Endodermal cell (in vitro differentiated cells): ENCODE measurements around the gene POLR3GL. TPM values are rescaled to one million over a fixed set of nuclear protein-coding genes. Genes with fewer than 3 reads are reported as not detected.

Source experiments
- DNase-seq: peaks from one replicate; pipeline ENCODE4 v3.0.0-alpha.2; 2017
- H3K27ac ChIP-seq: 2 replicates; pipeline ENCODE4 v1.5.1; 2013; ENCODE audit warnings: mild to moderate bottlenecking, low read depth, low read length, moderate library complexity
- H3K27me3 ChIP-seq: 2 replicates; pipeline ENCODE4 v1.6.1; 2013; ENCODE audit warnings: mild to moderate bottlenecking, low read length, moderate library complexity; ENCODE audit not compliant: insufficient read depth, control insufficient read depth, poor library complexity, severe bottlenecking
- H3K36me3 ChIP-seq: 2 replicates; pipeline ENCODE4 v1.7.0; 2013; ENCODE audit warnings: mild to moderate bottlenecking, low read length, moderate library complexity; ENCODE audit not compliant: control insufficient read depth, insufficient read depth
- H3K4me1 ChIP-seq: one replicate; pipeline ENCODE4 v1.7.0; 2013; ENCODE audit warnings: low read length; ENCODE audit not compliant: control insufficient read depth, insufficient read depth
- H3K4me3 ChIP-seq: 2 replicates; pipeline ENCODE4 v1.5.1; 2013; ENCODE audit warnings: mild to moderate bottlenecking, low read length, moderate library complexity
- H3K9ac ChIP-seq: 2 replicates; pipeline ENCODE4 v1.6.1; 2013; ENCODE audit warnings: mild to moderate bottlenecking, low read length, moderate library complexity; ENCODE audit not compliant: poor library complexity, severe bottlenecking; ENCODE audit errors: extremely low read depth
- H3K9me3 ChIP-seq: 2 replicates; pipeline ENCODE4 v1.6.1; 2013; ENCODE audit warnings: mild to moderate bottlenecking, low read length, moderate library complexity; ENCODE audit not compliant: control insufficient read depth
- H3K27ac Mint-ChIP-seq: 2 replicates; pipeline ENCODE4 v1.8.0; 2020; ENCODE audit warnings: mixed read lengths
- H3K27me3 Mint-ChIP-seq: 2 replicates; pipeline ENCODE4 v1.8.0; 2021; ENCODE audit warnings: mild to moderate bottlenecking, mixed read lengths; ENCODE audit not compliant: insufficient read depth
- H3K36me3 Mint-ChIP-seq: 2 replicates; pipeline ENCODE4 v1.8.0; 2020; ENCODE audit warnings: low read depth, mixed read lengths
- H3K4me1 Mint-ChIP-seq: 2 replicates; pipeline ENCODE4 v1.8.0; 2020; ENCODE audit warnings: mixed read lengths
- H3K4me3 Mint-ChIP-seq: 2 replicates; pipeline ENCODE4 v1.8.0; 2020; ENCODE audit warnings: mild to moderate bottlenecking, moderate library complexity, mixed read lengths
- H3K9me3 Mint-ChIP-seq: 2 replicates; pipeline ENCODE4 v1.8.0; 2020; ENCODE audit warnings: mild to moderate bottlenecking, mixed read lengths
- CTCF ChIP-seq: fragments of 200-600 bp; sonication (generic); conservative IDR thresholded peaks from 2 replicates; pipeline ENCODE4 v1.5.0; 2021; ENCODE audit warnings: antibody characterized with exemption, mild to moderate bottlenecking
- WGBS, 2 experiments: methylation state at CpG; one replicate each; pipeline versions ENCODE4 v1.1.5 to v1.1.7; 2013; ENCODE audit warnings: missing lambda C conversion rate in 2 of 2, mixed read lengths in 1 of 2; ENCODE audit not compliant: insufficient coverage in 1 of 2, insufficient read length in 1 of 2; 5-methylcytosine and 5-hydroxymethylcytosine counted together
- total RNA-seq, 2 donors: library from RNA; stranded (reverse); fragmentation: NEBNext Ultra II Directional in 1 of 2; extraction: Animal tissue kit (Norgen Biotek cat#: 25700) in 1 of 2; gene quantifications; 2 replicates in 1 of 2; 3 replicates in 1 of 2; pipeline ENCODE4 v1.2.1, GENCODE V29; 2021

Gene POLR3GL
- total RNA-seq, 2 donors from 2014 or later: 10.2 to 13.8 TPM

- H3K4me1 Mint-ChIP-seq: peaks cover 18% of the 10 kb centered on the region
- H3K4me1 ChIP-seq: peaks cover 9% of the 10 kb centered on the region
- no peaks in the 10 kb centered on the region for H3K9me3 ChIP-seq
- no peak for TF ChIP-seq CTCF
- 88 to 94% methylated on average over 1 to 6 of the region's 6 CpGs for WGBS, 2 experiments
- H3K27ac ChIP-seq: no peak overlapping the region
- DNase-seq: no peak
- H3K36me3 Mint-ChIP-seq: no peaks in the 10 kb centered on the region
- no peaks in the 10 kb centered on the region for H3K9me3 Mint-ChIP-seq
- H3K27me3 Mint-ChIP-seq: no peaks in the 10 kb centered on the region
- no peaks in the 10 kb centered on the region for H3K27me3 ChIP-seq
- H3K36me3 ChIP-seq: no peaks in the 10 kb centered on the region
- no peak overlapping the region for H3K4me3 Mint-ChIP-seq
- no peak overlapping the region for H3K27ac Mint-ChIP-seq
- H3K4me3 ChIP-seq: no peak overlapping the region
- no peak overlapping the region for H3K9ac ChIP-seq
Measured at GRCh38 chr1:145986551-145986950, 22.1 kb downstream of the POLR3GL start.

GRCh38 chr1:145987926-145988325, 23.4 kb downstream of the POLR3GL start:
- H3K27me3 Mint-ChIP-seq: no peaks in the 10 kb centered on the region
- Histone ChIP-seq H3K9me3 (no peaks in the 10 kb centered on the region), H3K9ac (no peak overlapping the region), H3K27me3 (no peaks in the 10 kb centered on the region), H3K36me3 (no peaks in the 10 kb centered on the region), H3K27ac (no peak overlapping the region), H3K4me1 (peaks cover 9% of the 10 kb centered on the region), H3K4me3 (no peak overlapping the region)
- TF ChIP-seq CTCF: no peak
- no peak for DNase-seq
- 86 to 96% methylated on average over 1 of the region's 1 CpG for WGBS, 2 experiments
- no peaks in the 10 kb centered on the region for H3K9me3 Mint-ChIP-seq
- peaks cover 5% of the 10 kb centered on the region for H3K36me3 Mint-ChIP-seq
- no peak overlapping the region for H3K27ac Mint-ChIP-seq
- peaks cover 21% of the 10 kb centered on the region for H3K4me1 Mint-ChIP-seq
- H3K4me3 Mint-ChIP-seq: no peak overlapping the region

- no peak for TF ChIP-seq CTCF
- WGBS, 2 experiments: 96% methylated on average over 4 to 5 of the region's 5 CpGs
- Mint-ChIP-seq H3K36me3 (peaks cover 13% of the 10 kb centered on the region), H3K4me1 (peaks cover 21% of the 10 kb centered on the region), H3K4me3 (no peak overlapping the region), H3K27me3 (no peaks in the 10 kb centered on the region), H3K9me3 (no peaks in the 10 kb centered on the region), H3K27ac (no peak overlapping the region)
- peaks cover 1% of the 10 kb centered on the region for H3K36me3 ChIP-seq
- H3K4me1 ChIP-seq: peaks cover 9% of the 10 kb centered on the region
- H3K4me3 ChIP-seq: no peak overlapping the region
- H3K9ac ChIP-seq: no peak overlapping the region
- DNase-seq: no peak
- H3K27me3 ChIP-seq: no peaks in the 10 kb centered on the region
- no peak overlapping the region for H3K27ac ChIP-seq
- H3K9me3 ChIP-seq: no peaks in the 10 kb centered on the region
Measured at GRCh38 chr1:145988773-145989172, 24.3 kb downstream of the POLR3GL start.
